GM23338 (cell line): ENCODE data around the gene SNORC. TPM values are rescaled to one million over a fixed set of nuclear protein-coding genes. Genes with fewer than 3 reads are reported as not detected.

ENCODE experiments used
- ATAC-seq: fragments of 200-7000 bp; cut with Tn5 transposase; 3 replicates; pipeline ENCODE4 v1.9.1; 2020
- DNase-seq: peaks from one replicate; pipeline ENCODE4 v3.0.0-alpha.2; 2015; ENCODE audit warnings: low spot score
- H2AFZ ChIP-seq: fragments of 200-600 bp; sonication (generic); 2 replicates; pipeline ENCODE4 v1.8.0; 2016; ENCODE audit warnings: antibody characterized with exemption, mild to moderate bottlenecking, moderate library complexity
- H3F3A ChIP-seq: fragments of 200-600 bp; sonication (generic); replicated peaks from 2 replicates; pipeline ENCODE4 v1.8.0; 2017; ENCODE audit warnings: antibody characterized with exemption, mixed run types, low read depth
- H3K27ac ChIP-seq: fragments of 200-600 bp; sonication (generic); 2 replicates; pipeline ENCODE4 v1.6.1; 2016; ENCODE audit warnings: low read depth
- H3K27me3 ChIP-seq: fragments of 200-600 bp; sonication (generic); 2 replicates; pipeline ENCODE4 v1.8.0; 2016; ENCODE audit warnings: mild to moderate bottlenecking, mixed run types, moderate library complexity; ENCODE audit not compliant: insufficient read depth
- H3K36me3 ChIP-seq: fragments of 200-600 bp; sonication (generic); 2 replicates; pipeline ENCODE4 v1.8.0; 2016; ENCODE audit warnings: mild to moderate bottlenecking; ENCODE audit not compliant: insufficient read depth
- H3K4me1 ChIP-seq: fragments of 200-600 bp; sonication (generic); 2 replicates; pipeline ENCODE4 v1.8.0; 2016; ENCODE audit warnings: mild to moderate bottlenecking, moderate library complexity; ENCODE audit not compliant: insufficient read depth
- H3K4me2 ChIP-seq: fragments of 200-600 bp; sonication (generic); 2 replicates; pipeline ENCODE4 v1.7.1; 2017; ENCODE audit warnings: mixed run types
- H3K4me3 ChIP-seq: fragments of 200-600 bp; sonication (generic); 2 replicates; pipeline ENCODE4 v1.6.1; 2016; ENCODE audit warnings: mixed run types
- H3K79me2 ChIP-seq: fragments of 200-600 bp; sonication (generic); replicated peaks from 2 replicates; pipeline ENCODE4 v1.8.0; 2017; ENCODE audit warnings: mild to moderate bottlenecking; ENCODE audit not compliant: insufficient read depth
- H3K9me2 ChIP-seq: fragments of 200-600 bp; sonication (generic); 2 replicates; pipeline ENCODE4 v1.8.0; 2017; ENCODE audit not compliant: insufficient read depth
- H4K20me1 ChIP-seq: fragments of 200-600 bp; sonication (generic); replicated peaks from 2 replicates; pipeline ENCODE4 v1.8.0; 2017; ENCODE audit warnings: mild to moderate bottlenecking; ENCODE audit not compliant: insufficient read depth
- H3K27ac Mint-ChIP-seq: 2 replicates; pipeline ENCODE4 v1.8.0; 2020; ENCODE audit warnings: inconsistent platforms, mild to moderate bottlenecking, moderate library complexity, mixed read lengths
- H3K27me3 Mint-ChIP-seq: 3 replicates; pipeline ENCODE4 v1.8.0; 2022; ENCODE audit warnings: low read depth, mild to moderate bottlenecking, moderate library complexity, mixed read lengths, inconsistent platforms; ENCODE audit not compliant: insufficient read depth, poor library complexity
- H3K36me3 Mint-ChIP-seq: 3 replicates; pipeline ENCODE4 v1.8.0; 2021; ENCODE audit warnings: low read depth, mild to moderate bottlenecking, inconsistent platforms, moderate library complexity, mixed read lengths
- H3K4me1 Mint-ChIP-seq: 3 replicates; pipeline ENCODE4 v1.8.0; 2020; ENCODE audit warnings: mild to moderate bottlenecking, inconsistent platforms, mixed read lengths
- H3K4me3 Mint-ChIP-seq: 3 replicates; pipeline ENCODE4 v1.8.0; 2021; ENCODE audit warnings: moderate library complexity, mild to moderate bottlenecking, inconsistent platforms, mixed read lengths
- H3K9me3 Mint-ChIP-seq: 3 replicates; pipeline ENCODE4 v1.8.0; 2020; ENCODE audit warnings: moderate library complexity, mild to moderate bottlenecking, inconsistent platforms, mixed read lengths
- ETS1 ChIP-seq: IDR thresholded peaks from 2 replicates; pipeline ENCODE4 v1.6.1; 2016; ENCODE audit warnings: antibody characterized with exemption
- EZH2phosphoT487 ChIP-seq: fragments of 200-600 bp; sonication (generic); IDR thresholded peaks from one replicate; pipeline ENCODE4 v1.8.1; 2018; ENCODE audit warnings: antibody characterized with exemption; ENCODE audit not compliant: unreplicated experiment
- NANOG ChIP-seq: IDR thresholded peaks from 2 replicates; pipeline ENCODE4 v1.6.1; 2016; ENCODE audit warnings: antibody characterized with exemption, borderline replicate concordance
- STAT1 ChIP-seq: IDR thresholded peaks from one replicate; pipeline ENCODE4 v1.6.1; 2016; ENCODE audit warnings: antibody characterized with exemption; ENCODE audit not compliant: unreplicated experiment
- ZNF462 ChIP-seq: fragments of 250-450 bp; sonication (Bioruptor Pico); IDR thresholded peaks from 2 replicates; pipeline ENCODE4 v1.5.0; 2020; ENCODE audit warnings: mild to moderate bottlenecking, moderate library complexity
- polyA plus RNA-seq: library from polyadenylated mRNA; unstranded; fragments of >200 nt; fragmentation: Nextera tagmentation; extraction: Ambion mirVana; gene quantifications from 2 replicates; pipeline ENCODE4 v1.2.1, GENCODE V29; 2016
- total RNA-seq: library from RNA; depleted of rRNA; stranded (reverse); fragments of >200 nt; shearing (Covaris generic); gene quantifications from 2 replicates; pipeline ENCODE4 v1.2.3, GENCODE V29; 2014

SNORC gene
- total and polyA plus RNA-seq, 2 experiments from 2014 or later: 0.80 to 1.6 TPM

GRCh38 chr2:232897598-232898408, 27.7 kb downstream of the SNORC start (continued):
- TF ChIP-seq ZNF462 (CRISPR knock-in tag): no peak
- TF ChIP-seq ETS1: no peak
- no peak for TF ChIP-seq NANOG
- TF ChIP-seq STAT1: no peak

GRCh38 chr2:232898592-232899543, 28.8 kb downstream of the SNORC start:
- Histone ChIP-seq H3K27me3 (no peaks in the 10 kb centered on the region), H3K4me3 (no peak overlapping the region), H3K4me1 (peaks cover 7% of the 10 kb centered on the region), H2AFZ (no peak overlapping the region), H3F3A (0 out of 2 replicates have a peak, but pooled peaks cover 3% of the 10 kb centered on the region), H3K9me2 (no peaks in the 10 kb centered on the region), H4K20me1 (no peaks in the 10 kb centered on the region), H3K36me3 (no peaks in the 10 kb centered on the region), H3K4me2 (no peak overlapping the region), H3K27ac (no peak overlapping the region), H3K79me2 (no peaks in the 10 kb centered on the region)
- TF ChIP-seq EZH2phosphoT487: no peak
- H3K4me1 Mint-ChIP-seq: peaks cover 10% of the 10 kb centered on the region; the same call in 2 of the 3 replicates
- DNase-seq (no peak), ATAC-seq (no peak)
- no peak overlapping the region for H3K27ac Mint-ChIP-seq
- H3K27me3 Mint-ChIP-seq: peaks cover 6% of the 10 kb centered on the region
- no peaks in the 10 kb centered on the region for H3K36me3 Mint-ChIP-seq
- H3K9me3 Mint-ChIP-seq: no peaks in the 10 kb centered on the region
- H3K4me3 Mint-ChIP-seq: no peak overlapping the region
